DND-41 (cell line): Measurements from ENCODE around the gene SH2B3.

ENCODE experiments used
- ATAC-seq: fragments of 200-7000 bp; cut with Tn5 transposase; 3 replicates; pipeline ENCODE4 v1.9.1; 2021; ENCODE audit warnings: low read depth; ENCODE audit not compliant: insufficient read depth
- DNase-seq: peaks from one replicate; pipeline ENCODE4 v3.0.0-alpha.2; 2020
- H2AFZ ChIP-seq: 2 replicates; pipeline ENCODE4 v1.6.0; 2012; ENCODE audit warnings: low read depth, low read length
- H3K27ac ChIP-seq: 2 replicates; pipeline ENCODE4 v1.5.1; 2012; ENCODE audit warnings: low read length, inconsistent platforms
- H3K27me3 ChIP-seq: fragments of 200-600 bp; sonication (generic); 2 replicates; pipeline ENCODE4 v1.6.0; 2012; ENCODE audit warnings: low read length, mild to moderate bottlenecking, inconsistent platforms; ENCODE audit not compliant: insufficient read depth, poor library complexity
- H3K36me3 ChIP-seq: 2 replicates; pipeline ENCODE4 v1.5.1; 2012; ENCODE audit warnings: low read length, inconsistent platforms; ENCODE audit not compliant: insufficient read depth
- H3K4me1 ChIP-seq: 2 replicates; pipeline ENCODE4 v1.5.1; 2012; ENCODE audit warnings: mild to moderate bottlenecking, low read length; ENCODE audit not compliant: insufficient read depth
- H3K4me2 ChIP-seq: 2 replicates; pipeline ENCODE4 v1.6.0; 2012; ENCODE audit warnings: mild to moderate bottlenecking, moderate library complexity, low read length, inconsistent platforms; ENCODE audit not compliant: insufficient read depth
- H3K4me3 ChIP-seq, 2 experiments: fragments of 200-600 bp in 1 of 2; shearing (Covaris generic) in 1 of 2; 2 replicates each; pipeline ENCODE4 v1.5.1; 2012 to 2016; ENCODE audit warnings: inconsistent platforms in 2 of 2, low read length in 2 of 2, mild to moderate bottlenecking in 2 of 2, low read depth in 1 of 2, moderate library complexity in 1 of 2
- H3K79me2 ChIP-seq: 2 replicates; pipeline ENCODE4 v1.6.0; 2012; ENCODE audit warnings: low read length, inconsistent platforms; ENCODE audit not compliant: insufficient read depth
- H3K9ac ChIP-seq: 2 replicates; pipeline ENCODE4 v1.6.0; 2012; ENCODE audit warnings: low read depth, mild to moderate bottlenecking, inconsistent platforms, low read length, moderate library complexity
- H3K9me3 ChIP-seq: 2 replicates; pipeline ENCODE4 v1.5.1; 2012; ENCODE audit warnings: low read length, moderate library complexity, mild to moderate bottlenecking, inconsistent platforms; ENCODE audit not compliant: insufficient read depth, severe bottlenecking
- H4K20me1 ChIP-seq: 2 replicates; pipeline ENCODE4 v1.6.0; 2012; ENCODE audit warnings: low read length; ENCODE audit not compliant: insufficient read depth
- CTCF ChIP-seq: IDR thresholded peaks from 2 replicates; pipeline ENCODE4 v1.5.1; 2012; ENCODE audit warnings: borderline replicate concordance, low read length, moderate library complexity, mild to moderate bottlenecking; ENCODE audit not compliant: poor library complexity, severe bottlenecking; ENCODE audit errors: extremely low read depth
- EZH2 ChIP-seq: IDR thresholded peaks from 3 replicates; pipeline ENCODE4 v1.6.1; 2012; ENCODE audit warnings: borderline replicate concordance, low read depth, mild to moderate bottlenecking, moderate library complexity, low read length, inconsistent platforms; ENCODE audit not compliant: severe bottlenecking

SH2B3 gene

GRCh38 chr12:111444314-111444924 is 38.7 kb downstream of the SH2B3 start:
- Histone ChIP-seq H3K4me1 (no peaks in the 10 kb centered on the region), H3K79me2 (peaks cover 51% of the 10 kb centered on the region), H3K4me2 (no peak overlapping the region), H3K36me3 (peaks cover 91% of the 10 kb centered on the region), H3K27me3 (no peaks in the 10 kb centered on the region), H3K27ac (peak overlapping the region; percentile 39; the same call in 1 of the 2 replicates), H4K20me1 (peaks cover 77% of the 10 kb centered on the region), H3K4me3 (no peak overlapping the region), H3K9me3 (no peaks in the 10 kb centered on the region), H3K9ac (no peak overlapping the region), H2AFZ (no peak overlapping the region)
- DNase-seq, result peak; percentile 34
- TF ChIP-seq EZH2 (no peak), CTCF (no peak)
- ATAC-seq, result peak; percentile 31

- TF ChIP-seq EZH2 (no peak), CTCF (no peak)
- peaks cover 70% of the 10 kb centered on the region for H4K20me1 ChIP-seq
- no peak overlapping the region for H2AFZ ChIP-seq
- no peaks in the 10 kb centered on the region for H3K27me3 ChIP-seq
- no peak overlapping the region for H3K4me2 ChIP-seq
- H3K9ac ChIP-seq, result no peak overlapping the region
- H3K79me2 ChIP-seq, result peaks cover 44% of the 10 kb centered on the region
- H3K4me3 ChIP-seq, result no peak overlapping the region
- no peaks in the 10 kb centered on the region for H3K4me1 ChIP-seq
- peak overlapping the region; percentile 39; the same call in 1 of the 2 replicates for H3K27ac ChIP-seq
- H3K9me3 ChIP-seq, result no peaks in the 10 kb centered on the region
- H3K36me3 ChIP-seq, result peaks cover 91% of the 10 kb centered on the region
- DNase-seq (peak; percentile 65), ATAC-seq (peak; percentile 79)
These were observed 39.4 kb downstream of the SH2B3 start for GRCh38 chr12:111444925-111445725.

GRCh38 chr12:111445726-111446581 is 40.2 kb downstream of the SH2B3 start:
- Histone ChIP-seq H3K27me3 (no peaks in the 10 kb centered on the region), H3K4me3 (no peak overlapping the region), H2AFZ (no peak overlapping the region), H3K27ac (no peak overlapping the region), H3K9me3 (no peaks in the 10 kb centered on the region), H3K79me2 (peaks cover 37% of the 10 kb centered on the region), H3K4me1 (no peaks in the 10 kb centered on the region), H3K9ac (no peak overlapping the region), H3K4me2 (no peak overlapping the region), H4K20me1 (peaks cover 70% of the 10 kb centered on the region), H3K36me3 (peaks cover 93% of the 10 kb centered on the region)
- no peak for ATAC-seq
- DNase-seq, result no peak
- TF ChIP-seq CTCF (no peak), EZH2 (no peak)
